22Rv1 (cell line): ENCODE results near the gene TMEM270.

Experiments
- ZFX ChIP-seq: fragments of 450-650 bp; IDR thresholded peaks from 2 replicates; pipeline ENCODE4 v1.6.1; 2017; ENCODE audit warnings: antibody characterized with exemption, borderline replicate concordance
- TF ChIP-seq, protein P1 (sequence below): fragments of 450-650 bp; IDR thresholded peaks from 2 replicates; pipeline ENCODE4 v1.5.1; 2017; ENCODE audit warnings: mild to moderate bottlenecking

GRCh38 chr7:73820013-73820412 lies 40.9 kb upstream of the TMEM270 start:
- TF ChIP-seq, protein P1, sequence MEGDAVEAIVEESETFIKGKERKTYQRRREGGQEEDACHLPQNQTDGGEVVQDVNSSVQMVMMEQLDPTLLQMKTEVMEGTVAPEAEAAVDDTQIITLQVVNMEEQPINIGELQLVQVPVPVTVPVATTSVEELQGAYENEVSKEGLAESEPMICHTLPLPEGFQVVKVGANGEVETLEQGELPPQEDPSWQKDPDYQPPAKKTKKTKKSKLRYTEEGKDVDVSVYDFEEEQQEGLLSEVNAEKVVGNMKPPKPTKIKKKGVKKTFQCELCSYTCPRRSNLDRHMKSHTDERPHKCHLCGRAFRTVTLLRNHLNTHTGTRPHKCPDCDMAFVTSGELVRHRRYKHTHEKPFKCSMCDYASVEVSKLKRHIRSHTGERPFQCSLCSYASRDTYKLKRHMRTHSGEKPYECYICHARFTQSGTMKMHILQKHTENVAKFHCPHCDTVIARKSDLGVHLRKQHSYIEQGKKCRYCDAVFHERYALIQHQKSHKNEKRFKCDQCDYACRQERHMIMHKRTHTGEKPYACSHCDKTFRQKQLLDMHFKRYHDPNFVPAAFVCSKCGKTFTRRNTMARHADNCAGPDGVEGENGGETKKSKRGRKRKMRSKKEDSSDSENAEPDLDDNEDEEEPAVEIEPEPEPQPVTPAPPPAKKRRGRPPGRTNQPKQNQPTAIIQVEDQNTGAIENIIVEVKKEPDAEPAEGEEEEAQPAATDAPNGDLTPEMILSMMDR = no peak
- TF ChIP-seq ZFX = no peak
